Activated CD8-positive, alpha-beta memory T cell treated with anti-CD3 and anti-CD28 coated beads for 36 hours (primary cell): Measurements from ENCODE around the gene AP2B1. TPM values are rescaled to one million over a fixed set of nuclear protein-coding genes. Genes with fewer than 3 reads are reported as not detected.
"Not testable (repeated sequence)": the region's sequence is repeated elsewhere in the genome, so short reads cannot be mapped to it uniquely, and the experiment has no call there.

Experiments
- CTCF ChIA-PET: fragments of 350-600 bp; sonication (Branson Sonifier 250); formaldehyde crosslinking; loops from one replicate; lab custom pipeline; 2021; ENCODE audit warnings: antibody characterized with exemption; lab: Charles Lee
- POLR2A ChIA-PET: fragments of 350-600 bp; sonication (Branson Sonifier 250); formaldehyde crosslinking; loops from one replicate; lab custom pipeline; 2021; ENCODE audit warnings: antibody characterized with exemption; lab: Charles Lee
- total RNA-seq, 2 experiments: library from RNA; stranded (reverse); gene quantifications; one replicate each; pipeline ENCODE4 v1.2.3, GENCODE V29; 2021

AP2B1 gene
- total RNA-seq, 2 experiments from 2014 or later = 162 to 163 TPM

DNA sequence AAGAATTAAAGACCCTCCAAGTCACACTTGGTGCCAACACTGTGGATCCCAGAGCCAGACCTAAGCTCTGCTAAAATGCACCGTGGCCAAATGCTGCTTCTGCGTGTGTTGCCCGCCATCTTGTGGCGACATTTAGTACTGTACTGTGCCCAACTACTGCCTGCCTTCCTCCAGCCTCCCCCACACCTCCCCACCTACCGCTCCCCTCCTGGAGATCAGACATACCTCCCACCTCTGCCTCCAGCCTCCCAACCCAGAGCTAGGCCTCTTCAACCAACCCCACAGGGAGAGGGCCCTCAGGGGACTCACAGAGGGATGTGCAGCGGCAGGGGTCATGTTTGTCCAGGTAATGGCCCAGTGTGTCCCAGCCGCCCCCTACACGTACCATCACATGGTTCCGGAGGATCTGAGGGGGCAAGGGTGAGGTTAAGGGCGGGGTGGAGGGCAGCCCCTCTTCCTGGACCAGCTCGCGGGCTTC, 160.5 kb downstream of the AP2B1 start:
- CTCF ChIA-PET = interaction anchor here (0.6 to 3.1 kb wide), 26 partner anchors 9 to 1328 kb away, joined by 3 to 20 read pairs (median 4); partner anchors contain the start of genes C17orf50, RAD51D and RASL10B
- POLR2A ChIA-PET = interaction anchor here (0.5 kb wide), 1 partner anchor 57 kb away, joined by 4 read pairs; no protein-coding TSS in a partner anchor

DNA sequence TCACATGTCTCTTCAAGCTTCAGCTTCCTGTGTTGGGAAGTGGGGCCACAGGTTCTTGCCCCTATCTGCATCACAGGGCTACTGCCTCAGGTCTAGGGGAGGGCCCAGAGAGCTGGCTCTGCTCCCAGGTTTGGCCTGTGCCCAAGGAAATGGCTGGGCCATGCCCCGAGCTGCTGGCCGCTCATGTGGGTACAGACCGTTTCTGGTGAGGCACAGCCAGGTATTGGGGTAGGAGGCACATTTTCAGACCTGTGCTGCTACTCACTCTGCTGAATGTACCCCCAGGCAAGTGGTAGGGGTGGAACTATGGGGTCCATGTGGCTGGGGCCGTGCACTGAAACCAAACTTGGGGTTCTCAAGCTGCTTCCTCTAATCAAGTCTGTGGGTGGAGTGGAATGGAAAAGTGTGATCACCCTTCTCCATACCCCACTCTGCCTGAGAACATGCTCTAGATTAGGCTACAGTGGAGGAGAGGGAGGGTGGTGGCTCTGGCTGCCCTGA, 161.3 kb downstream of the AP2B1 start:
- POLR2A ChIA-PET = no interaction called here

DNA sequence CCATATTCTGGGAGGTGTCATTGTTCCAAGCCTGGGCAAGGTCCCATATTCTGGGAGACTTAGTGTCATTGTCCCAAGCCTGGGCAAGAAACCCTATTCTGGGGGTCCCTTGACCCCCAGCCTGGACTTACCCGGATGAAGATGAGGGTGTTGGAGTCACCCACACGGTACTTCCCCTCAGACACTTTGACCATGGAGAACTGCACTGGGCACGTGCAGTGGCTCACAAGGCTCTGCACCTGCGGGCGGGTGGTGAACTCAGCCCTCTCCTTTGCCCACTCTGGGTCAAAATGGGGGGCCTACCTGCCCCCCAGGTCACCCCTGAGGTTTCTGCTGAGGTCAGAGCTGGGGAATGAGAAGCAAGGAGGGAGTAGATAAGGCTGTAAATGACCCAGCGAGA, 161.9 kb downstream of the AP2B1 start:
- ChIA-PET CTCF (interaction anchor here (0.7 to 3.1 kb wide), 5 partner anchors 11 to 579 kb away, joined by 3 to 14 read pairs (median 4); no protein-coding TSS in a partner anchor), POLR2A (no interaction called here)

More for the DNA sequence above, 161.3 kb downstream of the AP2B1 start:
- CTCF ChIA-PET = interaction anchor here (0.6 to 3.1 kb wide), 15 partner anchors 8 to 578 kb away, joined by 3 to 20 read pairs (median 4); partner anchors contain the start of genes C17orf50 and RASL10B

DNA sequence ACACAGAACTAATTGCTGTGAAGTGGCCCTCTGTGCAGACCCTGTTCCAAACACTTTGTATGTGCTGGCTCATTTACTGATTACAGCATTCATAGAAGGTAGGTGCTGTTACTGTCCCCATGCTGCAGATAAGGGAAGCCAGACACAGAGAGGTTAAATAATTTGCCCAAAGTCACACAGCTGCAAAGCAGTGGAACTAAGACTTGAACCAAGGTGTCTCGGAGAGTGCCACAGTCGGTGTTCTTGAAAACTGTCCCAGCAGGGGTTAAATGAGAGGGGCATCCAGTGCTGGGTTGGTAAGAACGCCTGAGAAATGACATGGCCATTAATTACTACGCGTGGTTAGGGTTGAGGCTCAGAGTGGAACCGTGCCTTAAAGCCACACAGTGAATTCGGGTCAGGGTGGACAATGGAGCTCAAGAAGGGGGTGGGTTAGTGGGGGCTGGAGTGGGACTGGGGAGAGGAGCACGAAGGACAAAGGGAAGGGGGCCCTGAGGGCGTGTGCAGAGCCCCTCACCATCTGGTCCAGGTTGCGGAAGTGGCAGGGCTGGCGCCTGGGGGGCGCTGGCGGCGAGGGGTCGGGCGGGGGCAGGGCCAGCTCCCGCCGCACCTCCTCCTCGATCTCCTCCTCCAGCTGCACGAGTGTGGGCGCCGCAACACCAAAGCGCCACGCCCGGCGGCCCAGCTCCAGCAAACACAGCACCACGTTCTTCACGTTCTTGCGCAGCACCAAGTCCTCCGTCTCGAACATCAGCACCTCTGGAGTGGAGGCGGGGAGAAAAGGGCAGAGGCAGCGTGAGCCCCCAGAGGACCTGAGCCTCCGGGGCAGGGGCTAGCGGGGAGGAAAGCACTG, 162.7 kb downstream of the AP2B1 start:
- CTCF ChIA-PET = interaction anchor here (1.2 to 3.1 kb wide), 6 partner anchors 10 to 82 kb away, joined by 3 to 14 read pairs (median 4); no protein-coding TSS in a partner anchor
- POLR2A ChIA-PET = no interaction called here

DNA sequence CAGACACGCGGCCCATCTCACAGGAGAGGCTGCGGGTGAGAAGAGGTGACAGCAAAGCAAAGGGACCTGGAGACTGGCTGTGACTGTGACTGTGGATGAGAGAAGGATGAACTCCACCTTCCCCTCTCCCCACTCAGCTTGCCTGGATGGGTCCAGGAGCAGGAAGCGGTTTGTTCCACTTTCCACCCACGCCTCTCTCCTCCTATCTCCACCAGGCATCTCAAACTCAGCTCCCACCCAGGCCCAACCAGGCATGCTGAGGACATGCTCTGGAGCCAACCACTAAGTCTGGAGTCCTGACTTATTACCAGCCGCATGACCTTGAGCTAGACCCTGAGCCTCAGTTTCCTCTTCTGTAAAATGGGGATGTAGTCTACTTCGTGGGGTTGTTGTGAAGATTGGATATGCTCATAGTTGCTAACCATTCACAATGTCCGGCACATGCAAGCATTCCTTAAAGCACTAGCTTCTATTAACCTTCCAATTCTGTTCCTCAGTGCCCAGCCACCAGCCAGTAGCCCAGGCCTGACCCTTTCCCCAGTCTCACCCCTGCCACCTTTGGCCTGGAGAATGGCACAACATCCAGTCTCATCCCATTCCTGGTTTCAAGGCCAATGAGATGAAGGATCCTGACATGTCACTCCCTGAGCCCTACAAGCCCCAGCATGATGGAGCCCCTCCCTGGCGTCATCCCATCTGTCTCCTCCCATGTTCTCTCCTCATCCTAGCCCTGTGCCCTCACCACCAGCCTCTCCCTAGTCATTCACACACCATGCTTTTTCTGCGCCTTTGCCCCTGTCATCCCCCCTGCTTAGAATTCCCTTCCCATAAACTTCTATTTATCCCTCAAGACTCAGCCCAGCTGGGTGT, 163.6 kb downstream of the AP2B1 start:
- ChIA-PET POLR2A (no interaction called here), CTCF (interaction anchor here (1.2 to 1.3 kb wide), 2 partner anchors 13 to 58 kb away, joined by 3 read pairs; no protein-coding TSS in a partner anchor)

DNA sequence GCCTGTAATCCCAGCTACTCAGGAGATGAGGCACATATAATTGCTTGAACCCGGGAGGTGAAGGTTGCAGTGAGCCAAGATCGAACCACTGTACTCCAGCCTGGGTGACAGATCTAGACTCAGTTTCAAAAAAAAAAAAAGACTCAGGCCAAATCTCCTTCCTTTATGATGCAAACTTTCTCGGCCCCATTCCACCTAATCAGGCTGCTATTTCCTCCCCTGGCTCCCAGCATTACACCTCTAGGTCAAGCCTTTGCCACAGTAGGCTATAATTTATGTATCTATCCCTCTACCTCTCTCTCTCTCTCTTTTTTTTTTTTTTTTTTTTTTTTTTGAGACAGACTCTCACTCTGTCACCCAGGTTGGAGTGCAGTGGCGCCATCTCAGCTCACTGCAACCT, 164.4 kb downstream of the AP2B1 start:
- CTCF ChIA-PET, POLR2A ChIA-PET: not testable (repeated sequence)

DNA sequence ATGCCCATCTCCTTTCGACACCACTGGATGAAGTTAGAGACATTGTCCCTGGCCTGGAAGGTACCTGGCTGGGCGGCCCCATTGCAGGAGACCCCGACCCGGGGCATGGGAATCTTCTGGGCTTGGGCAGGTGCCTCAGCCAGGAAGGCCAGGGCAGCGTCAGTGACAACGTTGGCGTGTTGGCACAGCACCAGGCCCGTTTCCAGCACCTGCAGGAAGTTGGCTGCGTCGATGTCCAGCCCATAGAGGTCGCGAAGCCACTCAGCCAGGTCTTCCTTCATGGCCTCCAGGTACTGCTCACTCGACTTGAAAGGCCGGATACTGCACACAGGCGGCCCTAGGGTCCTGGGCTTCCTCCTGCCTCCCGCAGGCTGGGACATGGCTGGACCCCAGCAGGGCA, 165.3 kb downstream of the AP2B1 start:
- POLR2A ChIA-PET = no interaction called here
- CTCF ChIA-PET = no interaction called here

DNA sequence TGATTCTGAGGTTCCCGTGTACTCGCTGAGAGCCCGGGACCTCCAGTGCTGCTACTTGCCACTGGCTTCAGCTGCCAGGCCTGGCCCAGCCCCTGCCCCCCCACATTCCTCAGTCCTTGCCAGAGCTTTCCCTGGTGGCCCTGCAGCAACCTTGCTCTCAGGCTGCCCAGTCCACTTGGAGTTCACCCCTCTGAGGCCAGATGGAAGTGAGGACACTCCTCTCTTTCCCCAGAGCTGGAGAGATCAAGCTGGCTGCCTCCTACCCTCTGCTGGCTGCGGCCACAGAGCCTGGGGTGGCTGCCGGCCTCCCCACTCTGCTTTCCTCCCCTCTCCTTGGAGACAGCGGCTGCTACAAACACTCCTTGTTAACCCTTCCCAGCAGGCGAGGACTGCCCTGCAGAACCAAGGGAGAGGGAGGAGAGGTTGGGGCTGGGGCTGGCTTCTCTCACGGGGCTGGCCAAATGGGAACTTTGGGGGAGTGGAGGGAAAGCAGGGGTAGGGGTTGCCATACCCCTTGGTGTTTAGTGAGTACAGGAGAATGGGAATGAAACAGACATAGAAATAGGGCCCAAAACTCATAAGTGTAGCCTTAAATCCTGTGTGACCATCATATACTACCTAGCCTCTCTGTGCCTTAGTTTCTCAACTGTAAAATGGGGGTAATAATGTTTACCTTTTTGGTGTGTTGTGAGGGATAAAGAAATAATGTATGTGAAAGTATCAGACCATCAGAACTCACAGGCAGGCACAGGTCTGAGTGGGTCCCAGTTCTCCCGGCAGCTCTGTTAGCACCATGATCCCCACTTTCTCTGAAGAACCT, 166.0 kb downstream of the AP2B1 start, which contains the start of gene GAS2L2:
Gene GAS2L2, minus strand, starts transcription at position 295 of the 820 bp plus-strand sequence. CDS start 389 bp downstream, outside the sequence.
- ChIA-PET POLR2A (no interaction called here), CTCF (interaction anchor here (1.9 kb wide), 1 partner anchor 11 kb away, joined by 6 read pairs; no protein-coding TSS in a partner anchor)

DNA sequence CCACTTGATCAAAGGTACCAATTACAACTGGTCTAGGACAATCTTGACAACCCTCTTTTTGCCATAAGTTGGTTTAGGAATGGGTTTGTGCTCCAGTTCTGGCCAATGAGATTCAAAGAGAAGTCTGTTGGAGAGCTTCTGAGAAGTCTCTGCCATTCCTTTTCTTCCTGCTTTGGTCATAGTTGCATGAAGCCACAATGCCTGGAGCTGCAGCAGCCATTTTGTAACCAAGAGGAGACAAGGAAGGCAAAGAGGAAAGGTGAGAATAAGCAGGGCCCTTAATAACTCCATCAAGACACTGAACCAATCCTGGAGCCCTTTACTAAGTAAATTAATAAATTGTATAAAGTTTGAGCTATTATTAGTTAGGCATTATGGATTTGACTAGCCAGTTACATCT, 170.1 kb downstream of the AP2B1 start:
- POLR2A ChIA-PET = no interaction called here

DNA sequence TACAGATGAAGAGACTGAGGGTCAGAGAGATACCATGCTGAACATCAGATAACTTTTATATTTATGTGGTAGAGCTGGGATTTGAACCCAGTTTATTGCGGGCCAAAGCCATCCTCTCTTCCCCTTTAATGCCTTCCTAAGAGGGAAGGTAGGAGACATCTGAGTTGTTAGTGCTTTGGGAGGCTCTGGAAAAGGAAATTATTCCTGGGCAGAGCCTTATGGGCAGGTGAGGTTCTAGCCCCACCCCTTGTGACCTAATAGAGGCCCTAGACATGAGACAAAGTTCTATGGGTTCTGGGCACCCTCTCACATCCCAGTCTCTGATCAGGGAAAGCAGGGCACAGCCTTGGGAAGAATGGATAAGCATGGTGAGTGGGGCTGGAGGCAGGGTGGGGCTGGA, 173.5 kb downstream of the AP2B1 start, which contains the start of gene C17orf50:
Gene C17orf50, plus strand, starts transcription at position 301 of the 400 bp plus-strand sequence. Its CDS starts 55 bp downstream, at position 356.
- POLR2A ChIA-PET = interaction anchor here (0.5 kb wide), 1 partner anchor 387 kb away, joined by 4 read pairs; no protein-coding TSS in a partner anchor
- CTCF ChIA-PET = interaction anchor here (1.0 to 2.5 kb wide), 3 partner anchors 11 to 45 kb away, joined by 4 to 7 read pairs (median 5); no protein-coding TSS in a partner anchor

More for the DNA sequence above, 170.1 kb downstream of the AP2B1 start:
- CTCF ChIA-PET = interaction anchor here (0.9 to 1.6 kb wide), 5 partner anchors 9 to 52 kb away, joined by 3 to 4 read pairs (median 3); partner anchors contain the start of genes MMP28 and TAF15

DNA sequence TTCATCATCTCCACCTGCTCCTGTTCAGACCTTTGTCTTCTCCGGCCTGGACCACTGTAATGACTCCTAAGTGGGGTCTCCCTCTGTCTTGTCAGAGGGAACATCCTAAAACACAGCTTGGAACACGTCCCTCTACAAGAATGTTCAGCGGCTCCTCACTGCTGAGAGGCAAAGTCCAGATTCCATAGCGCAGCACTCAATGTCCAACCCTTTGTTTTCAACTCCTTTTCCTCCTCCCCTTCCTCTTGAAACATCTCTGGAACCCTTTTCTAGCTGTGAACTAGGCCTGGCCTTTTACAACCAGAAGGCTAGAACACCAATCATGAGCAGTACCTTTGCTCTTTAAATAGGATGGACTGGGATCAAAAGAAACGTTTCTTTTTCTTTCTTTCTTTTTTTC, 174.5 kb downstream of the AP2B1 start:
- POLR2A ChIA-PET = no interaction called here
- CTCF ChIA-PET = interaction anchor here (1.8 to 2.5 kb wide), 2 partner anchors 14 to 44 kb away, joined by 5 to 7 read pairs; no protein-coding TSS in a partner anchor

DNA sequence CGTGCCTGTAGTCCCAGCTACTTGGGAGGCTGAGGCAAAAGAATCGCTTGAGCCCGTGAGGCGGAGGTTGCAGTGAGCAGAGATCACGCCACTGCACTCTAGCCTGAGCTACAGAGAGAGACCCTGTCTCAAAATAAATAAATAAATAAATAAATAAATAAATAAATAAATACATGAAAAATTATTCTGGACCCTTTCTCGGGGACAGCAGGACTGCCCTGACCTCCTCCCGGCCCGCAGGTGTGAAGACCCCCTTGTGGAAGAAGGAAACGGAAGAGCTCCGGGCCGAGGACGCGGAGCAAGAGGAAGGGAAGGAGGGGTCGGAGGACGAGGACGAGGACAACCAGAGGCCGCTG, 176.6 kb downstream of the AP2B1 start:
- ChIA-PET CTCF (interaction anchor here (0.6 to 4.9 kb wide), 39 partner anchors 9 to 719 kb away, joined by 3 to 63 read pairs (median 4); partner anchors contain the start of genes AP2B1, MMP28, RASL10B and TAF15), POLR2A (interaction anchor here (0.6 to 2.3 kb wide), 3 partner anchors 45 to 185 kb away, joined by 3 to 31 read pairs (median 5); partner anchors contain the start of gene TAF15)

DNA sequence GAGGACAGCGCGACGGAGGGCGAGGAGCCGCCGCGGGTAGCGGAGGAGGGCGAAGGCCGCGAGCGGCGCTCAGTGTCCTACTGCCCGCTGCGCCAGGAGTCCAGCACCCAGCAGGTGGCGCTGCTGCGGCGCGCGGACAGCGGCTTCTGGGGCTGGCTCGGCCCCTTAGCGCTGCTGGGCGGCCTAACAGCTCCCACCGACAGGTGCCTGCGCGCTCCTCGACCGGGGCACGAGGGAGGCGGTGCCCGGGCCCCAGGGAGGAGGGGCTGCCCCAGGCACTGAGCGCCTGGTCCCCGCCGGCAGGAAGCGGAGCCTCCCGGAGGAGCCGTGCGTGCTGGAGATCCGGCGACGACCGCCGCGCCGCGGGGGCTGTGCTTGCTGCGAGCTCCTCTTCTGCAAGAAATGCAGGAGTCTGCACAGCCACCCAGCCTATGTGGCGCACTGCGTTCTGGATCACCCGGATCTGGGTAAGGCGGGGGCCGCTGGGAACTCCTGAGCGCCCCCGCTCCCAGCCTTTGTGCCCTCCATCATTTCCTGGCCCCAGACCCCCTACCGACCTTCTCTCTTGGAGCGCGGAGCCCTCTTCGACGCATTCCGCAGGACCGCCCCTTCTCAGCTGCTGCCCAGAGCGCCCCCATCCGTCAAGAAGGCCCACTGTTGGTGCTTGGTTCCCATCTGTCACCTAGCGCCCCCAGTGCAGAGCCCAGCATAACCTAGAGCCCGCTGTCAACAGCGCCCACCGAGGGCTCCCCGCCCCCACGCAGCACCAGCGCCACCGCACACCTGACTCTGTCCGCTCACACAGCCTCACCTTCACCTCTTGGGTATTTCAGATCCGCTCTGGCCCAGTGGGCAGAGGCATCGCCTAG, 177.2 kb downstream of the AP2B1 start:
- CTCF ChIA-PET = interaction anchor here (0.6 to 4.9 kb wide), 40 partner anchors 10 to 718 kb away, joined by 3 to 63 read pairs (median 4); partner anchors contain the start of genes AP2B1, CCL5, MMP28 and RASL10B
- POLR2A ChIA-PET = interaction anchor here (0.9 to 2.3 kb wide), 2 partner anchors 45 to 186 kb away, joined by 3 to 31 read pairs; partner anchors contain the start of gene TAF15

DNA sequence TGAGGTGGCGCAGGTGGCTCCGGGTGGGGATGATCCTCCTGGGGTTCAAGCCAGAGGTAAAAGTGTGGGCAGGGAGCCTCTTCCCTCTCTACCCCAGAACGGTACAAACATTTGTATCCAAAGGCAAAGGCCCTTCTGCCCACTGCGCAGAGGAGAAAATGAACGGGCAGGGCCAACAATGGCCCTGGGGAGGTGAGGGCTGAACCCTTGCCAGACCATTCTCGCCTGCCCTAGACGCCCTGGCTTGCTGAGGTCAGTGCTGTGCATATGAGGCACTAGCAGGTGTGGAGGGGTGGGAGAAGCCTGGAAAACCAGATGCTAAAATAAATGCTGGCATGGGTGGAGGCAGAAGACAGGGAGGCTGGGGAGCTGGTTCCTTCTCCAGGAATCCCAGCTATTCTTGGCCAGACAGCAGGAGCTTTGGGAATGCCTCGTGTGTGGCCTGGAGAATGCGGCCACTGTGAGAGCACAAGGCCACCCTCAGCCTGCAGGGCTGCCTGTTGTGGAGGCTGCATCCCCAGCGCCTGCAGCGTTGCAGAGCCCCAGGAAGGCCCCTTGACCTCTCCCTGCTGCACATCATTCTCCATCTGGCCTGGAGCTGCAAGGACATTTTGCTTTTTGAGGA, 178.1 kb downstream of the AP2B1 start:
- CTCF ChIA-PET = interaction anchor here (1.0 to 4.9 kb wide), 9 partner anchors 10 to 52 kb away, joined by 4 to 63 read pairs (median 15); partner anchors contain the start of genes MMP28 and TAF15
- POLR2A ChIA-PET = interaction anchor here (0.6 to 2.3 kb wide), 2 partner anchors 44 to 113 kb away, joined by 7 to 31 read pairs; partner anchors contain the start of gene TAF15

DNA sequence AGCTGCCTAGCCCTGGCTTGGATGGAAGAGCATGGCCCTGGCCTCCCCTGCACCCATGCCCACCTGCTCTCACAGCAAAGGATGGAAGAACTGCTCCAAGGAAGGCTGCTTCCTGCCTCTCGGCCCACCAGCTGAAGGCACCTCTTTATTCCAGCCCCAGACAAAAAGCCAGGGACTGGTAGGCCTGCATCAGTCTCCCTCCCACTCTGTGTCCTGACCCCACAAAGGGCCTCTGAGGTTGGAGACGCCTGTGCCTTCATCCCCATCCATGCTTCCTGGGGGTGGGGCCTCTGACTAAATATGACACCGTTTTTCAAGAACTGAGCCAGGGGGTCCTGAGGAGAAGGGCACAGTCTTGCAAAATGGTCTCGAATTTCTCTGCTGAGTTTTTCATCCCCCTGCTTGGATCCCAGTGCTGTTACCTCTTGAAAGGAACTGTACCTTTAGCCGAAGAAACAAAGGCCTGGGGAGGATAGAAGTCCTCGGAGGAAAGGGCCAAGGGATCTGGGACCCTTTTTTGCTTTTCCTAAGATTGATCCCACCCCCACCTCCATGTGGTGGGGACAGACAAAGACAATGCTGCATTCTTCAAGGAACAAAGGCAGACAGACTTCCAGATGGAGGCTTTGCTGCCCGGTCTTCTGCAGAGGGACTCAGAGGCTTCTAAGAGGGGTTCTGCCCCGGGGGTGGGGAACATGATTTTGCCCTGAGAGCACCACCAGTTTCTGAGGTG, 178.8 kb downstream of the AP2B1 start:
- ChIA-PET POLR2A (interaction anchor here (0.6 to 1.1 kb wide), 3 partner anchors 43 to 383 kb away, joined by 4 to 7 read pairs (median 4); partner anchors contain the start of gene TAF15), CTCF (interaction anchor here (2.2 to 4.9 kb wide), 4 partner anchors 18 to 43 kb away, joined by 12 to 63 read pairs (median 34); partner anchors contain the start of genes MMP28 and TAF15)
